Cardiac muscle cell (in vitro differentiated cells and primary cell): ENCODE measurements around the gene C16orf86. TPM values are rescaled to one million over a fixed set of nuclear protein-coding genes. Genes with fewer than 3 reads are reported as not detected.

Experiments
- DNase-seq, 2 donors: peaks; one replicate each; pipeline versions ENCODE4 v3.0.0 to v3.0.0-alpha.2; 2010 to 2017; ENCODE audit warnings: low read depth in 1 of 2, low spot score in 1 of 2
- H3K27ac ChIP-seq: fragments of 200-600 bp; sonication (generic); 2 replicates; pipeline ENCODE4 v1.5.1; 2016
- H3K27me3 ChIP-seq: fragments of 200-600 bp; sonication (generic); 2 replicates; pipeline ENCODE4 v1.6.0; 2016; ENCODE audit warnings: control low read depth
- H3K36me3 ChIP-seq: fragments of 200-600 bp; sonication (generic); 2 replicates; pipeline ENCODE4 v1.5.1; 2016; ENCODE audit warnings: control low read depth
- H3K4me1 ChIP-seq: fragments of 200-600 bp; sonication (generic); 2 replicates; pipeline ENCODE4 v1.8.1; 2017; ENCODE audit warnings: low read depth, mild to moderate bottlenecking, mixed run types
- H3K4me3 ChIP-seq: fragments of 200-600 bp; sonication (generic); 2 replicates; pipeline ENCODE4 v1.5.1; 2016; ENCODE audit warnings: mild to moderate bottlenecking
- H3K9me3 ChIP-seq: fragments of 200-600 bp; sonication (generic); 2 replicates; pipeline ENCODE4 v1.5.1; 2017; ENCODE audit warnings: low read depth, mild to moderate bottlenecking, control low read depth
- polyA plus RNA-seq: library from polyadenylated mRNA; unstranded; fragments of >200 nt; fragmentation: Nextera tagmentation; extraction: Ambion mirVana; gene quantifications from 2 replicates; pipeline ENCODE4 v1.2.1, GENCODE V29; 2016
- total RNA-seq: library from RNA; depleted of rRNA; stranded (reverse); fragments of >200 nt; gene quantifications from 2 replicates; pipeline ENCODE4 v1.2.3, GENCODE V29; 2016
- TF ChIP-seq, protein P1 (sequence below): IDR thresholded peaks from 2 replicates; pipeline ENCODE4 v1.5.1; 2012; ENCODE audit warnings: low read depth, mild to moderate bottlenecking, low read length

C16orf86 gene, protein sequence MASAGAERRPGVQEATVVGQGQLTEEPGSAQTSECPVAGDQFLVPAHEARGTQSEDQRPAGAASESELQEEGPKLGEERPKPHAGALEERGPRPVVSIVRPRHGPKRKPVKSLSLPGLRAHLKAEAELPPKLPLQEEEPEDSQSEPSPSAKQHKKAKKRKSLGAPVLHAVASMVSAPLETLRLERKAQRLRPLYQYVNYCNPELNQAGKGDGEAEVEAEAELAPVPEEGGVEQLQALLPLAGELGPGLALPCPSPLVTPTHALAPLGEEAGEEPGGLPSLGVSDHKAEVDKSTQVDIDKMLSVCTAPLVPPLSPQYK
- total RNA-seq: 13.0 and 14.9 TPM in 2 replicates
- 1.7 and 5.1 TPM in 2 replicates for polyA plus RNA-seq

- no peaks in the 10 kb centered on the region for H3K9me3 ChIP-seq
- no peaks in the 10 kb centered on the region for H3K36me3 ChIP-seq
- no peaks in the 10 kb centered on the region for H3K4me1 ChIP-seq
- peak within 1 kb of the TSS; percentile 88 for H3K4me3 ChIP-seq
- TF ChIP-seq, protein P1, sequence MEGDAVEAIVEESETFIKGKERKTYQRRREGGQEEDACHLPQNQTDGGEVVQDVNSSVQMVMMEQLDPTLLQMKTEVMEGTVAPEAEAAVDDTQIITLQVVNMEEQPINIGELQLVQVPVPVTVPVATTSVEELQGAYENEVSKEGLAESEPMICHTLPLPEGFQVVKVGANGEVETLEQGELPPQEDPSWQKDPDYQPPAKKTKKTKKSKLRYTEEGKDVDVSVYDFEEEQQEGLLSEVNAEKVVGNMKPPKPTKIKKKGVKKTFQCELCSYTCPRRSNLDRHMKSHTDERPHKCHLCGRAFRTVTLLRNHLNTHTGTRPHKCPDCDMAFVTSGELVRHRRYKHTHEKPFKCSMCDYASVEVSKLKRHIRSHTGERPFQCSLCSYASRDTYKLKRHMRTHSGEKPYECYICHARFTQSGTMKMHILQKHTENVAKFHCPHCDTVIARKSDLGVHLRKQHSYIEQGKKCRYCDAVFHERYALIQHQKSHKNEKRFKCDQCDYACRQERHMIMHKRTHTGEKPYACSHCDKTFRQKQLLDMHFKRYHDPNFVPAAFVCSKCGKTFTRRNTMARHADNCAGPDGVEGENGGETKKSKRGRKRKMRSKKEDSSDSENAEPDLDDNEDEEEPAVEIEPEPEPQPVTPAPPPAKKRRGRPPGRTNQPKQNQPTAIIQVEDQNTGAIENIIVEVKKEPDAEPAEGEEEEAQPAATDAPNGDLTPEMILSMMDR: no peak
- no peak within 1 kb of the TSS for H3K27ac ChIP-seq
- H3K27me3 ChIP-seq: peaks cover 36% of the 10 kb centered on the region
- peak; percentile 82 to 91 for DNase-seq
Measured at GRCh38 chr16:67666559-67667452, at the start of gene C16orf86, which contains the start of gene ENKD1. TSS of gene C16orf86 (plus strand) at chr16:67666814. CDS start at chr16:67666971, 157 bp downstream. TSS of gene ENKD1 (minus strand) at chr16:67666750. CDS start at chr16:67666442, 308 bp downstream.

GRCh38 chr16:67628216-67628615 is 38.4 kb upstream of the C16orf86 start:
- no peak overlapping the region for H3K27ac ChIP-seq
- TF ChIP-seq, protein P1: no peak
- no peaks in the 10 kb centered on the region for H3K4me1 ChIP-seq
- H3K27me3 ChIP-seq: no peaks in the 10 kb centered on the region
- peaks cover 54% of the 10 kb centered on the region for H3K36me3 ChIP-seq
- H3K4me3 ChIP-seq: no peak overlapping the region
- no peaks in the 10 kb centered on the region for H3K9me3 ChIP-seq
- no peak for DNase-seq

DNA sequence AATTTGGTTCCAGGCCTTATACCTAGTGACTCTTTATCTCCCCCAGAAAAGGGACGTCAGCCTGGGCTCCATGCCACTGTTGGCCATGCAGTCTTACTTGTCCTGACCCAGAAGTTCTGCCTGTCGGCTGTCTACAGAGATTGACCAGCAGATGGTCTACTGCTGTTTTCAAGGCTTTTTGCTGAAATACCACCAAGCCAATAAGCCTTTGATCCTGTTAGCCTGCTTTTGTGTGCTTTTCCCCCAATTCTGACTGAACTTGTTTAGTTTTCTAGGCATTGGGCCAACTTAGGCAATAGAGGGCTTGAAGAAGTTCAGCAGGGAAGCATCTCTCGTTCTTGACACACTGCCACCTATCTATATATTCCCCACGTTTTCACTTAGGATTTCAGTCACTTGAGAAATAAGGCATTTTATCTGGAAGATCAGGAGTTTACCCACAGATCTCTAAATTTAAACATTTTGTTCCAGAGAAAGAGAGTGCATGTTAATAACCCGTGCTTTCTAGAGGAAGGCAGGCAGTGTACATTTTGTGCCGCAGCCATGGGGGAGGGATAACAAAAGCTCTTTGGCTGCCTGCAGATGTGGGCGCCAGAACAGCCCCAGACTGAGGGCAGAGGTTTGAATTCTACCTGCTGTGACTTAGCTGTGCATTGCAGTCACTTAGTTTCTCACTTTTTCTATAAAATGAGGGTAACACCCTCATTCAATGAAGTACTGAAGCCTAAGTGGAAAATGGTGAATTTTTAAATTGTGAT is 34.0 kb upstream of the C16orf86 start:
- H3K4me1 ChIP-seq: no peaks in the 10 kb centered on the region
- H3K9me3 ChIP-seq: no peaks in the 10 kb centered on the region
- TF ChIP-seq, protein P1: no peak
- no peak overlapping the region for H3K27ac ChIP-seq
- no peaks in the 10 kb centered on the region for H3K27me3 ChIP-seq
- DNase-seq: peak in 1 of 2 donors; percentile 78
- peaks cover 70% of the 10 kb centered on the region for H3K36me3 ChIP-seq
- no peak overlapping the region for H3K4me3 ChIP-seq

GRCh38 chr16:67636713-67637112 is 29.9 kb upstream of the C16orf86 start:
- TF ChIP-seq, protein P1: no peak
- Histone ChIP-seq H3K4me3 (no peak overlapping the region), H3K4me1 (no peaks in the 10 kb centered on the region), H3K9me3 (no peaks in the 10 kb centered on the region), H3K36me3 (peaks cover 53% of the 10 kb centered on the region), H3K27me3 (no peaks in the 10 kb centered on the region), H3K27ac (no peak overlapping the region)
- DNase-seq: no peak

- no peaks in the 10 kb centered on the region for H3K9me3 ChIP-seq
Measured at GRCh38 chr16:67637625-67638024, 29.0 kb upstream of the C16orf86 start.

More at GRCh38 chr16:67637625-67638024, 29.0 kb upstream of the C16orf86 start:
- no peak overlapping the region for H3K4me3 ChIP-seq
- no peak overlapping the region for H3K27ac ChIP-seq
- peaks cover 5% of the 10 kb centered on the region for H3K27me3 ChIP-seq
- H3K4me1 ChIP-seq: no peaks in the 10 kb centered on the region
- DNase-seq: no peak
- peaks cover 46% of the 10 kb centered on the region for H3K36me3 ChIP-seq
- TF ChIP-seq, protein P1: no peak
